Thoracic aorta (tissue), 2 donors: ENCODE data around the gene H2AZ2. TPM values are rescaled to one million over a fixed set of nuclear protein-coding genes. Genes with fewer than 3 reads are reported as not detected.

Experiments
- ATAC-seq: fragments of 150-250 bp; one replicate; pipeline ENCODE4 v1.8.0; 2017; ENCODE audit warnings: low read depth; ENCODE audit not compliant: insufficient number of reproducible peaks, low FRiP score
- DNase-seq: peaks from one replicate; pipeline ENCODE4 v3.0.0-alpha.2; 2020; ENCODE audit warnings: low spot score
- H3K27ac ChIP-seq, 2 donors: fragments of 200-600 bp; sonication (generic); 1 replicate in 1 of 2; 2 replicates in 1 of 2; pipeline ENCODE4 v1.5.1; 2016; ENCODE audit warnings: mild to moderate bottlenecking in 2 of 2, moderate library complexity in 2 of 2
- H3K27me3 ChIP-seq: fragments of 200-600 bp; sonication (generic); replicated peaks from 2 replicates; pipeline ENCODE4 v1.6.0; 2016; ENCODE audit warnings: mild to moderate bottlenecking; ENCODE audit not compliant: insufficient read depth
- H3K36me3 ChIP-seq: fragments of 200-600 bp; sonication (generic); one replicate; pipeline ENCODE4 v1.5.1; 2016
- H3K4me1 ChIP-seq, 2 donors: fragments of 200-600 bp; sonication (generic); 1 replicate in 1 of 2; 2 replicates in 1 of 2; pipeline versions ENCODE4 v1.5.1 to v1.6.0; 2016; ENCODE audit warnings: low read depth in 2 of 2, mild to moderate bottlenecking in 1 of 2; ENCODE audit not compliant: control insufficient read depth in 1 of 2
- H3K4me3 ChIP-seq: fragments of 200-600 bp; sonication (generic); 2 replicates; pipeline ENCODE4 v1.5.1; 2016; ENCODE audit warnings: mild to moderate bottlenecking
- H3K9me3 ChIP-seq: fragments of 200-600 bp; sonication (generic); 2 replicates; pipeline ENCODE4 v1.5.1; 2016
- CTCF ChIP-seq: fragments of 200-600 bp; sonication (generic); IDR thresholded peaks from one replicate; pipeline ENCODE4 v1.5.1; 2019; ENCODE audit warnings: antibody characterized with exemption
- total RNA-seq, 2 donors: library from RNA; depleted of rRNA; stranded (reverse); fragments of >200 nt; gene quantifications; one replicate each; pipeline versions ENCODE4 v1.1.0 to v1.2.3, GENCODE V29; 2016

H2AZ2 gene
- total RNA-seq, 2 donors from 2014 or later: 103 to 111 TPM

DNA sequence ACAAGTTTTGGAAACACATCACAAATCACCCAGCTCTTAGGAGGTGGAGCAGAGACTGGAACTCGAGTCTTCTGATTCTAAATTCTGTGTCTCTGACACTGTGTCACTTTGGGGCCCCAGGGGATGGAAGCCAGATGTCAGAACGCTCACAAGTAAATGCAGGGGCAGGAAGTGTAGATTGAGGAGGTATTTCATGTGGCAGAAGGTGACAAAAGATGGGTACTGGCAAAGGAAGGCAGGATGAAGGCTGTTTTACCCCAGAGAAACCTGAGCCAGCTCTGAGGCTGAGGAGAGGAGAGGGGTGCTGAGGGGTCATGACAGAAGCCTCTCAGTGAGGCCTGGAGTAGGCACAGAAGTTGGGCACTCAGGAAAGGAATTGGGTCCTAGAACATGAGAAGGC is 43.5 kb upstream of the H2AZ2 start:
- DNase-seq (no peak), ATAC-seq (no peak)
- H3K36me3 ChIP-seq: no peaks in the 10 kb centered on the region
- TF ChIP-seq CTCF: no peak
- no peak overlapping the region for H3K4me3 ChIP-seq
- peaks cover under 1 to 5% of the 10 kb centered on the region in 2 donors for H3K4me1 ChIP-seq
- no peaks in the 10 kb centered on the region for H3K9me3 ChIP-seq
- H3K27ac ChIP-seq: no peak overlapping the region
- no peaks in the 10 kb centered on the region for H3K27me3 ChIP-seq

GRCh38 chr7:44889086-44889781 is 41.3 kb upstream of the H2AZ2 start:
- DNase-seq: no peak
- TF ChIP-seq CTCF: no peak
- Histone ChIP-seq H3K36me3 (no peaks in the 10 kb centered on the region), H3K27me3 (no peaks in the 10 kb centered on the region), H3K4me3 (no peak overlapping the region), H3K4me1 (peaks cover 3 to 13% of the 10 kb centered on the region in 2 donors), H3K27ac (no peak overlapping the region), H3K9me3 (no peaks in the 10 kb centered on the region)
- ATAC-seq: no peak

GRCh38 chr7:44887293-44887692 is 39.4 kb upstream of the H2AZ2 start:
- DNase-seq (no peak), ATAC-seq (no peak)
- Histone ChIP-seq H3K27me3 (no peaks in the 10 kb centered on the region), H3K4me1 (peaks cover 23 to 32% of the 10 kb centered on the region in 2 donors), H3K4me3 (no peak overlapping the region), H3K27ac (no peak overlapping the region), H3K36me3 (no peaks in the 10 kb centered on the region), H3K9me3 (no peaks in the 10 kb centered on the region)
- no peak for TF ChIP-seq CTCF

- DNase-seq (peak; percentile 84), ATAC-seq (peak; percentile 87)
- Histone ChIP-seq H3K4me1 (peaks cover 37 to 49% of the 10 kb centered on the region in 2 donors), H3K9me3 (no peaks in the 10 kb centered on the region), H3K4me3 (peak within 1 kb of the TSS; percentile 92), H3K27me3 (no peaks in the 10 kb centered on the region), H3K36me3 (no peaks in the 10 kb centered on the region), H3K27ac (peak within 1 kb of the TSS; percentile 100)
- TF ChIP-seq CTCF: no peak
Measured at GRCh38 chr7:44885394-44886317, 37.8 kb upstream of the H2AZ2 start, which contains the start of gene PURB. PURB (minus strand) TSS chr7:44885530; CDS start chr7:44885348, 182 bp downstream.
